Activated CD4-positive, alpha-beta memory T cell treated with anti-CD3 and anti-CD28 coated beads for 36 hours (primary cell): ENCODE results near the gene SRP9. TPM values are rescaled to one million over a fixed set of nuclear protein-coding genes. Genes with fewer than 3 reads are reported as not detected.
"Not testable (repeated sequence)": the region's sequence is repeated elsewhere in the genome, so short reads cannot be mapped to it uniquely, and the experiment has no call there.

Experiments used
- CTCF ChIA-PET: fragments of 350-600 bp; sonication (Branson Sonifier 250); formaldehyde crosslinking; loops from one replicate; lab custom pipeline; 2021; ENCODE audit warnings: antibody characterized with exemption, inconsistent platforms; lab: Charles Lee
- POLR2A ChIA-PET: fragments of 350-600 bp; sonication (Branson Sonifier 250); formaldehyde crosslinking; loops from one replicate; lab custom pipeline; 2021; ENCODE audit warnings: antibody characterized with exemption; lab: Charles Lee
- DNase-seq: peaks from one replicate; pipeline ENCODE4 v3.0.0-alpha.2; 2020
- H3K27ac Mint-ChIP-seq: one replicate; pipeline ENCODE4 v1.8.0; 2021; ENCODE audit warnings: mixed read lengths
- H3K27me3 Mint-ChIP-seq: one replicate; pipeline ENCODE4 v1.8.0; 2021; ENCODE audit warnings: mixed read lengths
- H3K36me3 Mint-ChIP-seq: one replicate; pipeline ENCODE4 v1.8.0; 2021; ENCODE audit warnings: mixed read lengths
- H3K4me1 Mint-ChIP-seq: one replicate; pipeline ENCODE4 v1.8.0; 2021; ENCODE audit warnings: low read depth, mixed read lengths
- H3K4me3 Mint-ChIP-seq: one replicate; pipeline ENCODE4 v1.8.0; 2021; ENCODE audit warnings: mild to moderate bottlenecking, mixed read lengths
- H3K9me3 Mint-ChIP-seq: one replicate; pipeline ENCODE4 v1.8.0; 2021; ENCODE audit warnings: mixed read lengths
- intact Hi-C: fragments of 100-400 bp; cut with micrococcal nuclease; formaldehyde crosslinking; loops from one replicate; pipeline ENCODE4 v1.15.1; 2023
- total RNA-seq, 2 experiments: library from RNA; stranded (reverse); gene quantifications; one replicate each; pipeline ENCODE4 v1.2.3, GENCODE V29; 2021

SRP9 gene
- total RNA-seq, 2 experiments from 2014 or later, result 294 to 314 TPM

DNA sequence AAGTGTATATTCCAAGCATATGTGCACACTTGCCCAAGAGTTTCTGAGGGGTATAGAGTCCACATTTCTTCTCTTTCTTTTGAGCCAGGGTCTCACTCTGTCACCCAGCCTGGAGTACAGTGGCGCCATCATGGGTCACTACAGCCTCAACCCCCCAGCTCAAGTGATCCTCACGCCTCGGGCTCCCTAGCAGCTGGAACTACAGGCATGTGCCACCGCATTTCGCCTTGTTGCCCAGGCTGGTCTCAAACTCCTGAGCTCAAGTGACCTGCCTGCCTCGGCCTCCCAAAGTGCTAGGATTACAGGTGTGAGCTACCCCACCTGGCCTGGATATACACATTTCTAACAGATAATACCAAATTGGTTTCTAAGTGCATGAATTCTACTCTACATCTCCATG, 17.1 kb upstream of the SRP9 start:
- ChIA-PET POLR2A (interaction anchor here (0.7 kb wide), 1 partner anchor 17 kb away, joined by 3 read pairs; no protein-coding TSS in a partner anchor), CTCF (no interaction called here)
- Mint-ChIP-seq H3K27me3 (peaks cover 6% of the 10 kb centered on the region), H3K9me3 (no peaks in the 10 kb centered on the region), H3K36me3 (no peaks in the 10 kb centered on the region), H3K27ac (no peak overlapping the region), H3K4me3 (no peak overlapping the region), H3K4me1 (no peaks in the 10 kb centered on the region)
- intact Hi-C loops, result no loop called here
- DNase-seq, result no peak

DNA sequence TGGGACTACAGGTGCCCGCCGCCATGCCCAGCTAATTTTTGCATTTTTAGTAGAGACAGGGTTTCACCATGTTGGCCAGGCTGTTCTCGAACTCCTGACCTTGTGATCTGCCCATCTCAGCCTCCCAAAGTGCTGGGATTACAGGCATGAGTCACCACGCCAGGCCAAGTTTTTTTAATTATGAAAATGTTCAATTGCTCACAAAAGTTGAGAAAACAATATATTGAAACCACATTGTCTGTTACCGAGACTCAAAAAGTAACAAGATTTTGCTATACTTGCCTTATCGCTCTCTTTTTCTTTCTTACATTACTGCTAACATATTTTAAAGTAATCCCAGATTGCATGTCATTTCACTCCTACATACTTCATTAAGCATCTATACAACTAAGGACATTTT, 16.2 kb upstream of the SRP9 start:
- DNase-seq, CTCF ChIA-PET, intact Hi-C loops, H3K36me3 Mint-ChIP-seq, H3K9me3 Mint-ChIP-seq, H3K4me3 Mint-ChIP-seq, POLR2A ChIA-PET, H3K27ac Mint-ChIP-seq, H3K4me1 Mint-ChIP-seq, H3K27me3 Mint-ChIP-seq: not testable (repeated sequence)

DNA sequence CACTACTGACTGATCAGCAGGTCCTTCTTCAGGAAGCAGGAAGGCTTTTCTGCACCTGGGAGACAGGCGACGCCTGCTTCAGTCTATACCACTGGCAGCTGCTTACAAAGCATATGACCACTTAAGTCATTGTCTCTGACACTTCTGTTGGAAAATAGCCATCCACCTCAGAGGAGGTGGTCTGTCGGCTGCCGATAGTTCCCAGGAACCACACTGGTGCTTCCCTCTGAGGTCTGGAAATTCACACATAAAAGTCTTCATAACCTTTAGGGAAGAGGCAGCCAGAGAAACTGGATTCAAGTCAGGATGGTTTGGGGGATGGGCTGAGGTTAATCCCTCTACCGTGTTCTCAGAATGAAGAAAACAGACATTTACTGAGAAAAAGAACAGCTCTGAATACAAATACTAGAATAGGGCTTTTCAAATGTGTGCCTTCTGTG, 15.6 kb upstream of the SRP9 start:
- CTCF ChIA-PET, result no interaction called here
- Mint-ChIP-seq H3K4me1 (no peaks in the 10 kb centered on the region), H3K4me3 (no peak overlapping the region), H3K27me3 (peaks cover 9% of the 10 kb centered on the region), H3K27ac (no peak overlapping the region), H3K36me3 (no peaks in the 10 kb centered on the region), H3K9me3 (no peaks in the 10 kb centered on the region)
- no peak for DNase-seq
- POLR2A ChIA-PET, result no interaction called here
- intact Hi-C loops, result no loop called here

DNA sequence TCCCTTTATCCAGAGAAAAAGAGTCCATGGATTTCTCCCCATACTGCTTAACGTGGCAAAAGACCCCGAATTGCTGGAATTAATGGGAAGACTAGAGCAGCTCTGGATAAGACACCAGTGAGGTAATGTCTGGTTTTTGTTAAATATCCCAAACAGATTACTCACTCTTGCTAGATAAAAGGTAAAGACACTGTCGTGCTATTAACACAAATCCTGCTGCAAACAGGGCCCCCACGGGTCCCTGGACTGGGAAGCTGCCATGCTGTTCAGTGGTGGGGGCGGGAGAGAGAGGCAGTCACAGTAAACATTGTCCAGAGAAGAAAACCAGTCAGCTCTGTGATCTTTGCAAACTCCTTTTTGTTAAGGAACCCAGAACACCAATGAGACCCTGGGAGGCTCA, 15.2 kb upstream of the SRP9 start:
- intact Hi-C loops, result no loop called here
- Mint-ChIP-seq H3K4me3 (no peak overlapping the region), H3K9me3 (no peaks in the 10 kb centered on the region), H3K36me3 (no peaks in the 10 kb centered on the region), H3K27me3 (peaks cover 9% of the 10 kb centered on the region), H3K27ac (no peak overlapping the region), H3K4me1 (no peaks in the 10 kb centered on the region)
- CTCF ChIA-PET, result no interaction called here
- no peak for DNase-seq
- POLR2A ChIA-PET, result no interaction called here

DNA sequence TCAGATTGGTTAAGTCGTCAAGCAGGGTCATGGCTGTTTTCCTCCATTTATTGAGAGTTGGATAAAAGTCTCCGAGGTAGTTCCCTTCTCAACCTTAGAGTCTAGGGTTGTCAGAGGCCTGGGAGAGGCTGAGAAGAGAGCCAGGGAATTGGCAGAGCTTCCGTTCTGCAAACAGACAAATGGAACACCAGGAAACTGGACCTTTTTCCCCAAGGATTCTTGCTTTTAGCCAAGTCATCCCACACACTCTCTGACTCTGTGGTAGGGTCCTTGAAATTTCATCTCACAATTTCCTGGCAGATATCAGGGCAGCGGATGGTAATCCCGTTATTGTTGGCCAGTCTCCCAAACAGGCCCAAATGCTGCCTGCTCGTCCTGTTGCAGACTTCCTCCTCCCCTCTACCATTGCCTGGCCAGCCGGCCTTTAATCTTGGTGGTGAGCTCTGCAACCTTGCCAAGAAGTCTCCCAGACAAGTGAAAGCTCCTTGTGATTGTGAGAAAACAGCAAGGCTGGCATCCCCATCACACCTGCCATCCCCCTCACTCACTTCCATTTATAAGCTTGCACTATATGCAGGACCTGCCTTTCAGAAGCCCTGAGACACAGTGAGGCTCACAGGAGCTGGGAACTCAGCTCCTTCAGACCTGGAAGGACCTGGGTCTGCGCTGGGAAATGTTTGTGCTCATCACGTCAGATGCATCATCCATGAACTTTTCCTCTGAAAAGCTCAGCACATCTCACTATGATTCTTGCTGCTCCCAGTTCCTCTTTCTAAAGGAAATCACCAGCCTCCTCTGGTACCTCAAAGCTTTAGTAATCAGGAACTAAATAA, 13.7 kb upstream of the SRP9 start:
- no peaks in the 10 kb centered on the region for H3K36me3 Mint-ChIP-seq
- H3K9me3 Mint-ChIP-seq, result no peaks in the 10 kb centered on the region
- DNase-seq, result no peak
- no peaks in the 10 kb centered on the region for H3K4me1 Mint-ChIP-seq
- ChIA-PET POLR2A (no interaction called here), CTCF (no interaction called here)
- no peak overlapping the region for H3K27ac Mint-ChIP-seq
- intact Hi-C loops, result no loop called here
- no peak overlapping the region for H3K4me3 Mint-ChIP-seq
- peaks cover 9% of the 10 kb centered on the region for H3K27me3 Mint-ChIP-seq

DNA sequence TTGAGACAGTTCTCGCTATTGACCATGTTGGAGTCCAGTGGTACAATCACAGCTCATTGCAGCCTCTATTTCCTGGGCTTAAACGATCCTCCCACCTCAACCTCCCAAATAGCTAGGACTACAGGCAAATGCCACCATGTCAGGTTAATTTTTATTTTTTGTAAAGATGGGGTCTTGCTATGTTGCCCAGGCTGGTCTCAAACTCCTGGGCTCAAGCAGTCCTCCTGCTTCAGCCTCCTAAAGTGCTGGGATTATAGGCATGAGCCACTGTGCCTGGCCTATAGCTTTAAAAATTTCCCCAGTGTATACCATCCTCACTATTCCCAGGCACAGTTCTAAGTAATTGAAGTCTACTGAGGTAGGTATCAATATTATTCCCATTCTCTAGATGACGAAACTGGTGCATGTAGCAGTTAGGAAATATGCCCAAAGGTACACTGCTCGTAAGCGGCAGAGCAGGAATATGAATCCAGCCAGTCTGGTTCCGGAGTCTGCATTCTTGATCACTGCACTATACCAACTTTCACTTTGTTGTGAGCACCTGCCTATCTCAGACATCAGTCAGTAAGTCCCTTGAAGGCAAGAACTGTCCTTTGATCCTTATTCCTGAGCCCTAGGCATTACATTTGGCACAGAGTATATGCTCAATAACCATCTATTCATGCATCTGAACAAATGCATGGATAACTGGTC, 11.5 kb upstream of the SRP9 start:
- Mint-ChIP-seq H3K27ac (no peak overlapping the region), H3K27me3 (peaks cover 9% of the 10 kb centered on the region)

DNA sequence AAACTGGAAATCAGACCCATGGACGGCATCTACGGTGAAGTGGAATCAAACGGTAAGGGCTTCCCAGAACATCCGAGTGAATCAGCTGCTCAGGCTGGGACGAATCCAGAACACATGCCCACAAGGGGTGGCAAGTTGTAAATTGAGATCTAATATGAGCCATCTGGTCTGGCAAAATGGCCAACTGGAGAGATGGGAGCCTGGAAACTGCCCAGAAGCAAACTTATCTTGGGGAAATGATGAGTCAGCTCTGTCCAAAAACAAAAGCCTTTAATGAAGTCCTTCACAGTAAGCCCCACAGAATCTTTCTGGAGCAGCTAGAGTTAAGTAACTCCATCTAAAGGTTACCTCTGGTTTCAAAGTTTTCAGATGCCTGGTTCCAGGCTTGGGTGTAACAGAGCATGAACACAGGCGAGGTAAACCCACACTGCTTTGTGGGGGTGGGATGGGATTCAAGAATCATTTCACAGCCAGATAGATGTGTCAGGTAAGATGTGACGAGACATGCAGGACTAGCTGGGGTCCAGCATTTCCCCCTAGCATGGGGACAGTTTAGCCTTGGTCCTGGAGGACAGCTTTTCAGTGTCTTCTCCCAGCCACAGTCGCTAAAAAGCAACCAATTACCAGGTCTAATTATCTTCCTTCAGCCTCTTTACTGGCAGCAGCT, 10.5 kb upstream of the SRP9 start:
- intact Hi-C loops, result no loop called here
- CTCF ChIA-PET, result interaction anchor here (0.6 to 2.6 kb wide), 2 partner anchors 11 to 1375 kb away, joined by 3 to 13 read pairs; partner anchors contain the start of gene SRP9
- Mint-ChIP-seq H3K4me3 (no peak overlapping the region), H3K36me3 (no peaks in the 10 kb centered on the region), H3K9me3 (no peaks in the 10 kb centered on the region), H3K4me1 (no peaks in the 10 kb centered on the region), H3K27me3 (peaks cover 8% of the 10 kb centered on the region), H3K27ac (no peak overlapping the region)
- DNase-seq, result no peak
- POLR2A ChIA-PET, result no interaction called here

More for the DNA sequence above, 11.5 kb upstream of the SRP9 start:
- intact Hi-C loops, result no loop called here
- CTCF ChIA-PET, result no interaction called here
- no peaks in the 10 kb centered on the region for H3K4me1 Mint-ChIP-seq
- H3K9me3 Mint-ChIP-seq, result no peaks in the 10 kb centered on the region
- POLR2A ChIA-PET, result no interaction called here
- DNase-seq, result no peak
- H3K36me3 Mint-ChIP-seq, result no peaks in the 10 kb centered on the region
- H3K4me3 Mint-ChIP-seq, result no peak overlapping the region

DNA sequence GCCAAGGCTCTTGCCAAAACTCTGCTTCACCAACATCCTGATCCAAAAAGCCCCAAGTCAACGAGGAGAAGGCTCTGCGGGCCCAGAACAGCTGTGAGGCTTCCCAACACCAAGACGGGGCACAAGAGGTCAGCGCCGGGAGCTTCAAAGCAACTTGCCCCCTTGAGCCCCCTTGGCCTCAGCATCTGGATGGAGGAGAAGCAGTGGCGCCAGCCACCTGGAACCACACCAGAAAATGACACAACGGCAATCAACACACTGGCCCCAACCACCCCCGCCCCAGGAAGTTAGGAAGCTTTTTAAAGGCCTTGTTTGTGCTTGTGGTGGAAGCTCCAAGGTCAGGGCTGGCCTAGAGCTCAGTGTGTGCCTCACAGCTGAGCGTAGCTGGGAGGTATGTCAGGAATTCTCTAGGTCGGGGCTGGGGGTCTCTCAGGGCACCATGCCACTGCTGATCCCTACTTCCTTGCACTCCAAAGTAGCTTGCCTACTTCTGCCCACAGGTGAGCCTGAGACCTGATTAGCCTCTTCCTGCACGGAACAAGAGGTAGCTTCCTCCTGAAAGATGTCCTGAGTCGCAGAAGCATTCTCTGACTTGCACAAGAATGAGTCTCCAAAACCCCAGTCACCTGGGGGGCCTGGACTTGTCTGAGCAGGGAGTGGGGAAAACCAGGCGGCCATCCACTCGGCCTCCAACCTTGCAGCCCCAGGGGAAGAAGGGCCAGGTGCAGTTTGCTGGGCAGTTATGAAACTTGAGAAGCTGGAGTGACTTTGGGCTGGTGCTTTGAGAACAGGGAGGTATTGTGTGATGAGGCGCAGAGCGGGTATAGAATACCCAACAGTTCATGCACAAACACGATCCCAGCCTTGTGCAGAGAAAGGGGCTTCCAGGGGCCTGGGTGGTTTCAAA, 9.7 kb upstream of the SRP9 start:
- intact Hi-C loops, result no loop called here
- no peaks in the 10 kb centered on the region for H3K9me3 Mint-ChIP-seq
- peaks cover 4% of the 10 kb centered on the region for H3K27me3 Mint-ChIP-seq

DNA sequence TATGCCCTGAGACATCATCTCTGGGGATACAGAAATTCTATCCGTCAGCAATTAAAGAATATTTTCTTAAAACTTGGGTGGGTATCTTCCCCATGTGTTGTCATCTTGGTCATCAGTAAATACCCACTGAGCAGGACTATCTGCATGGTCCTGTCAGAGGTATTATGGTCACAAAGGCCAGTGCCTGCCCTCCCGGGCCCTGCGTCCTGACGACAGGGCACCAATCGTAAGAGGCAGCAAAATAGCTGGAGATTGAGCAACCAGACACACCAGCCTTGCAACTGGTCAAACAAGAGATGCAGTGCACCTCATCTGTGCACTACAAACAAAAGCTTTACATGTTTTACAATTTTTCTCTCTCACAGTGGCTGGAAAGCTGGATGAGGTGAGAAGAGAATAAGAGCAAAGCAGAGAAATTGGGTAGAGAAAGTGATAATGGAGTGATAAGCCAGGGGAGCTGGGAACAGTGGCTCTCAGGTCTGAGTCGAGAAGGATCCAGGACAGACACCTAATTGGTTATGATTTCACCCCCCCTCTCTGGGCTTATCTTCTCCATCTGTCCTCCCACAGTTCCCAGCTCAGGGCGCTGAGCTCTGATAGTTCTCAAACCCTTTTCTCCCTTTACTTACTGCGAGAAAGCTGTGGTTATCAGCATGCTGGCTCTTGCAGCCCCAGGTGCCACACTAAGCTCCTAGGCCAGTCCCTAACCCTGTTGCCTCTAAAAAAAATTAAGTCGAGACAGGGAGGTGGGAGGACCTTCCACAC, 8.8 kb upstream of the SRP9 start:
- intact Hi-C loops, result no loop called here
- Mint-ChIP-seq H3K27me3 (peaks cover 4% of the 10 kb centered on the region), H3K9me3 (no peaks in the 10 kb centered on the region), H3K36me3 (no peaks in the 10 kb centered on the region), H3K27ac (no peak overlapping the region), H3K4me3 (no peak overlapping the region), H3K4me1 (no peaks in the 10 kb centered on the region)
- no peak for DNase-seq
- CTCF ChIA-PET, result interaction anchor here (1.1 to 2.6 kb wide), 3 partner anchors 9 to 294 kb away, joined by 3 to 13 read pairs (median 4); partner anchors contain the start of gene SRP9
- POLR2A ChIA-PET, result interaction anchor here (0.6 to 1.0 kb wide), 2 partner anchors 10 to 114 kb away, joined by 3 read pairs; partner anchors contain the start of gene TMEM63A

More for the DNA sequence above, 9.7 kb upstream of the SRP9 start:
- Mint-ChIP-seq H3K4me3 (no peak overlapping the region), H3K27ac (no peak overlapping the region), H3K36me3 (no peaks in the 10 kb centered on the region), H3K4me1 (no peaks in the 10 kb centered on the region)
- CTCF ChIA-PET, result interaction anchor here (2.6 kb wide), 1 partner anchor 10 kb away, joined by 13 read pairs; the partner anchor contains the start of gene SRP9
- DNase-seq, result no peak
- POLR2A ChIA-PET, result no interaction called here

DNA sequence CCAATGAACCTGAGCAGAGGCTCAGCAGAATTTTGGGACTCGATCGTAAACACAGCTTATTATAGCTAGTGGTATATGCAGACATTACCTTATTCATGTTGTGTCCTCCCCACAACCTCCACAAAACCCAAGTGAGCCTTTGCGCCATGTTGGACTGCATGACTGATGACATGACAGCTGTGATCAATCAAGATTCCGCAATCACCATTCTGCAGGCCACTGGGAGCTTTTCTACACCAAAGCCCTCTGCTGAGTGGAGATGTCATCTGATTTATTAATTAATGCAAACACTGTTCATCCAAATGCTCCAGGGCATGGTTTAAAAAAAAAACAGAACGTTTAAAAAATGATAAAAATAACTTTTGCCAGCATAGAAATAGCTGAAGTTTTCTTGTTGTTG, 7.9 kb upstream of the SRP9 start:
- Mint-ChIP-seq H3K9me3 (no peaks in the 10 kb centered on the region), H3K36me3 (no peaks in the 10 kb centered on the region), H3K4me1 (no peaks in the 10 kb centered on the region), H3K27ac (no peak overlapping the region), H3K4me3 (no peak overlapping the region), H3K27me3 (peaks cover 4% of the 10 kb centered on the region)
- intact Hi-C loops, result no loop called here
- no peak for DNase-seq
- POLR2A ChIA-PET, result interaction anchor here (1.0 kb wide), 1 partner anchor 9 kb away, joined by 3 read pairs; no protein-coding TSS in a partner anchor
- CTCF ChIA-PET, result interaction anchor here (1.1 to 2.6 kb wide), 3 partner anchors 8 to 295 kb away, joined by 3 to 13 read pairs (median 4); partner anchors contain the start of gene SRP9
